ENCODE measurements around the gene ATOSA. TPM values are rescaled to one million over a fixed set of nuclear protein-coding genes. Genes with fewer than 3 reads are reported as not detected.

The ATOSA gene
- total and polyA plus RNA-seq, 2 of the 13 experiments (the other 11 are each of a cell fraction or from before 2014, with no cell fraction given): 6.6 to 16.3 TPM

DNA sequence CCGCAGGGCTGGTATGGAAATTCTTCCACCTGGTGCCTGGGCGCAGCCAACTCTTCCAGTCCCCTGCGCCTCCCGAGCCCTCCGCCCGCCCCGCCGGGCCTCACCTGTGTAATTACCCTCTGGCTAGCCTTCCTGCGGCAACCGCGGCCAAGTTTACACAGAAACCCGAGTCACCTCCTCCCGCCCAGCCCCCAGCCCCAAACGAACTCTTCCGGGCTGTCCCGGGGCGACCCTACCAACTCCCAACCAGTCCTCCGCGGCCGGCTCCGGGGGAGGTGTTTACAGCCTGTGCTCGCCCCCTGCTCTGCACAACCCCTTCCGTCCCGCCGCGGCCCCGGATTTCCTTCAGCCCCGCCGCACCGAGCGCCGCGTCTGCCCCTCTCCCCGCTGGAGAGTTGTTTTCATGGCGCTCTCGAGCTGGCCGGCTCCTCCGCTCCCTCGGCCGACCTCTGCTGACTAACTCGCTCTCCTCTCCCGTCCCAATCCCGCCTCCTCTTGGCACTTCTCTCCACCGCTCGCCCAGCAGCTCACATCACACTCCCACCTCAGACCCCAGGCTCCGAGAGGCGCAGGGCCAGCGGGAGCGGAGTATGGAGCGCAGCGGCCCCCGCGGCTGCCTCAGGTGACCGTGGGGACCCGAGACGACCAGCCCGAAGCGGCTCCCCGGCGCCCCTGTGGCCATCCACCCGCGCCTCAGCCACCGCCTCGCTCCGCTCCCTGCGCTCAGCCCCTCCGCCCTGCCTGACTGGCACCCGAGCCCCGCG is 538 bp downstream of the ATOSA start (continued):
- TF ChIP-seq RELA (CRISPR knock-in tag; IDR thresholded peaks at IDR 0.05) (no peak), ZNF235 (CRISPR knock-in tag; IDR thresholded peaks at IDR 0.05; ENCODE audit: borderline replicate concordance) (no peak), NFE2L2 (IDR thresholded peaks at IDR 0.05; ENCODE audit: low read length) (no peak), ZXDC (CRISPR knock-in tag; IDR thresholded peaks at IDR 0.05) (no peak), ZFAT (CRISPR knock-in tag; conservative IDR thresholded peaks at IDR 0.05) (no peak), PPARG (CRISPR knock-in tag; conservative IDR thresholded peaks at IDR 0.05) (no peak), MZF1 (CRISPR knock-in tag; IDR thresholded peaks at IDR 0.05; ENCODE audit: borderline replicate concordance) (no peak), U2AF1 (optimal IDR thresholded peaks at IDR 0.05; ENCODE audit: low read depth, low read length) (no peak), ZNF629 (CRISPR knock-in tag; conservative IDR thresholded peaks at IDR 0.05) (no peak), ZFP90 (CRISPR knock-in tag; IDR thresholded peaks at IDR 0.05; ENCODE audit: borderline replicate concordance) (peak; percentile 81), ZNF749 (CRISPR knock-in tag; IDR thresholded peaks at IDR 0.05; ENCODE audit: borderline replicate concordance) (peak; percentile 81; the same call in 1 of the 2 replicates), NONO (IDR thresholded peaks at IDR 0.05) (no peak), NONO (CRISPR knock-in tag; conservative IDR thresholded peaks at IDR 0.05) (0 out of 2 replicates have a peak, but pooled peaks have one; percentile 52), REL (CRISPR knock-in tag; conservative IDR thresholded peaks at IDR 0.05) (peak; percentile 54; the same call in 1 of the 2 replicates), ZBTB1 (CRISPR knock-in tag; IDR thresholded peaks at IDR 0.05; ENCODE audit: borderline replicate concordance) (no peak), SP5 (CRISPR knock-in tag; IDR thresholded peaks at IDR 0.05; ENCODE audit: borderline replicate concordance, low read depth) (no peak), RXRA (CRISPR knock-in tag; IDR thresholded peaks at IDR 0.05) (peak; percentile 90), POLR2G (IDR thresholded peaks at IDR 0.05; ENCODE audit: low read depth, low read length) (peak; percentile 51; the same call in 1 of the 2 replicates)
- TF ChIP-seq, protein P1, sequence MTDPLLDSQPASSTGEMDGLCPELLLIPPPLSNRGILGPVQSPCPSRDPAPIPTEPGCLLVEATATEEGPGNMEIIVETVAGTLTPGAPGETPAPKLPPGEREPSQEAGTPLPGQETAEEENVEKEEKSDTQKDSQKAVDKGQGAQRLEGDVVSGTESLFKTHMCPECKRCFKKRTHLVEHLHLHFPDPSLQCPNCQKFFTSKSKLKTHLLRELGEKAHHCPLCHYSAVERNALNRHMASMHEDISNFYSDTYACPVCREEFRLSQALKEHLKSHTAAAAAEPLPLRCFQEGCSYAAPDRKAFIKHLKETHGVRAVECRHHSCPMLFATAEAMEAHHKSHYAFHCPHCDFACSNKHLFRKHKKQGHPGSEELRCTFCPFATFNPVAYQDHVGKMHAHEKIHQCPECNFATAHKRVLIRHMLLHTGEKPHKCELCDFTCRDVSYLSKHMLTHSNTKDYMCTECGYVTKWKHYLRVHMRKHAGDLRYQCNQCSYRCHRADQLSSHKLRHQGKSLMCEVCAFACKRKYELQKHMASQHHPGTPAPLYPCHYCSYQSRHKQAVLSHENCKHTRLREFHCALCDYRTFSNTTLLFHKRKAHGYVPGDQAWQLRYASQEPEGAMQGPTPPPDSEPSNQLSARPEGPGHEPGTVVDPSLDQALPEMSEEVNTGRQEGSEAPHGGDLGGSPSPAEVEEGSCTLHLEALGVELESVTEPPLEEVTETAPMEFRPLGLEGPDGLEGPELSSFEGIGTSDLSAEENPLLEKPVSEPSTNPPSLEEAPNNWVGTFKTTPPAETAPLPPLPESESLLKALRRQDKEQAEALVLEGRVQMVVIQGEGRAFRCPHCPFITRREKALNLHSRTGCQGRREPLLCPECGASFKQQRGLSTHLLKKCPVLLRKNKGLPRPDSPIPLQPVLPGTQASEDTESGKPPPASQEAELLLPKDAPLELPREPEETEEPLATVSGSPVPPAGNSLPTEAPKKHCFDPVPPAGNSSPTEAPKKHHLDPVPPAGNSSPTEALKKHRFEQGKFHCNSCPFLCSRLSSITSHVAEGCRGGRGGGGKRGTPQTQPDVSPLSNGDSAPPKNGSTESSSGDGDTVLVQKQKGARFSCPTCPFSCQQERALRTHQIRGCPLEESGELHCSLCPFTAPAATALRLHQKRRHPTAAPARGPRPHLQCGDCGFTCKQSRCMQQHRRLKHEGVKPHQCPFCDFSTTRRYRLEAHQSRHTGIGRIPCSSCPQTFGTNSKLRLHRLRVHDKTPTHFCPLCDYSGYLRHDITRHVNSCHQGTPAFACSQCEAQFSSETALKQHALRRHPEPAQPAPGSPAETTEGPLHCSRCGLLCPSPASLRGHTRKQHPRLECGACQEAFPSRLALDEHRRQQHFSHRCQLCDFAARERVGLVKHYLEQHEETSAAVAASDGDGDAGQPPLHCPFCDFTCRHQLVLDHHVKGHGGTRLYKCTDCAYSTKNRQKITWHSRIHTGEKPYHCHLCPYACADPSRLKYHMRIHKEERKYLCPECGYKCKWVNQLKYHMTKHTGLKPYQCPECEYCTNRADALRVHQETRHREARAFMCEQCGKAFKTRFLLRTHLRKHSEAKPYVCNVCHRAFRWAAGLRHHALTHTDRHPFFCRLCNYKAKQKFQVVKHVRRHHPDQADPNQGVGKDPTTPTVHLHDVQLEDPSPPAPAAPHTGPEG (CRISPR knock-in tag; IDR thresholded peaks at IDR 0.05): no peak
- TF ChIP-seq, protein P2, sequence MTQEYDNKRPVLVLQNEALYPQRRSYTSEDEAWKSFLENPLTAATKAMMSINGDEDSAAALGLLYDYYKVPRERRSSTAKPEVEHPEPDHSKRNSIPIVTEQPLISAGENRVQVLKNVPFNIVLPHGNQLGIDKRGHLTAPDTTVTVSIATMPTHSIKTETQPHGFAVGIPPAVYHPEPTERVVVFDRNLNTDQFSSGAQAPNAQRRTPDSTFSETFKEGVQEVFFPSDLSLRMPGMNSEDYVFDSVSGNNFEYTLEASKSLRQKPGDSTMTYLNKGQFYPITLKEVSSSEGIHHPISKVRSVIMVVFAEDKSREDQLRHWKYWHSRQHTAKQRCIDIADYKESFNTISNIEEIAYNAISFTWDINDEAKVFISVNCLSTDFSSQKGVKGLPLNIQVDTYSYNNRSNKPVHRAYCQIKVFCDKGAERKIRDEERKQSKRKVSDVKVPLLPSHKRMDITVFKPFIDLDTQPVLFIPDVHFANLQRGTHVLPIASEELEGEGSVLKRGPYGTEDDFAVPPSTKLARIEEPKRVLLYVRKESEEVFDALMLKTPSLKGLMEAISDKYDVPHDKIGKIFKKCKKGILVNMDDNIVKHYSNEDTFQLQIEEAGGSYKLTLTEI (CRISPR knock-in tag; conservative IDR thresholded peaks at IDR 0.05): no peak

All from HepG2 (cell line).